ENCODE results near the gene SLC9A9. TPM values are rescaled to one million over a fixed set of nuclear protein-coding genes. Genes with fewer than 3 reads are reported as not detected.

The SLC9A9 gene
- total RNA-seq, 2 donors from 2014 or later = 23.6 to 31.0 TPM

DNA sequence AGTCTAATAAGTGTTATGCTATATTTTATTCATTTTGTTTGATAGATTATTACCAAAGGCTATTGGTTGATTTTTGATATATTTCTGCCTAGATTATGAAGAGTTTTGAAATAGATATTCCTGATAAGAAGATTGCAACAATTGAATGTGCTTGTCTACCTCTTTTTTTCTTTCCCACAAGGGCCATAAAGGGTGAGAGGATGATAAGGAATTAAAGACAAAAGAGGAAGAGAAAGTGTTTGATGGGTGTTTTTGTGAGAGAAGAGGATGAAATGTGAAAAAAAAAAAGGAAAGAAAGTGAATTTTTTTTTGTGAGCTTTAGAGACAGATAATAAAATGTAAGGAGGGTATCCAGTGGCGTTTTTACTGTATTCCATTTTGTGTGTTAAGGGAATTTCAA is 484.3 kb downstream of the SLC9A9 start:
- WGBS = 96% methylated on average over 1 of the region's 1 CpG
- no peak for DNase-seq (ENCODE audit: low spot score)
- H3K9me3 ChIP-seq = no peaks in the 10 kb centered on the region
- peaks cover 3% of the 10 kb centered on the region for H3K4me1 ChIP-seq (replicated peaks)
- H3K4me3 ChIP-seq = no peak overlapping the region
- TF ChIP-seq POLR2AphosphoS5 (IDR thresholded peaks at IDR 0.05) = no peak
- TF ChIP-seq CTCF (IDR thresholded peaks at IDR 0.05) = no peak
- no peak for TF ChIP-seq POLR2A (IDR thresholded peaks at IDR 0.05)
- no peak overlapping the region for H3K27ac ChIP-seq
- no peaks in the 10 kb centered on the region for H3K27me3 ChIP-seq (replicated peaks; ENCODE audit: insufficient read depth)
- intact Hi-C loops (cut with DNase I) = no loop called here
- H3K36me3 ChIP-seq = no peaks in the 10 kb centered on the region

GRCh38 chr3:143363276-143363675 is 485.0 kb downstream of the SLC9A9 start:
- WGBS = 73% methylated on average over 3 of the region's 3 CpGs
- H3K4me1 ChIP-seq (replicated peaks) = peaks cover 4% of the 10 kb centered on the region
- no peak overlapping the region for H3K27ac ChIP-seq
- TF ChIP-seq POLR2AphosphoS5 (IDR thresholded peaks at IDR 0.05) (no peak), CTCF (IDR thresholded peaks at IDR 0.05) (no peak), POLR2A (IDR thresholded peaks at IDR 0.05) (no peak)
- H3K27me3 ChIP-seq (replicated peaks; ENCODE audit: insufficient read depth) = no peaks in the 10 kb centered on the region
- intact Hi-C loops (cut with DNase I) = no loop called here
- no peaks in the 10 kb centered on the region for H3K9me3 ChIP-seq
- H3K36me3 ChIP-seq = no peaks in the 10 kb centered on the region
- H3K4me3 ChIP-seq = no peak overlapping the region
- DNase-seq (ENCODE audit: low spot score) = no peak

DNA sequence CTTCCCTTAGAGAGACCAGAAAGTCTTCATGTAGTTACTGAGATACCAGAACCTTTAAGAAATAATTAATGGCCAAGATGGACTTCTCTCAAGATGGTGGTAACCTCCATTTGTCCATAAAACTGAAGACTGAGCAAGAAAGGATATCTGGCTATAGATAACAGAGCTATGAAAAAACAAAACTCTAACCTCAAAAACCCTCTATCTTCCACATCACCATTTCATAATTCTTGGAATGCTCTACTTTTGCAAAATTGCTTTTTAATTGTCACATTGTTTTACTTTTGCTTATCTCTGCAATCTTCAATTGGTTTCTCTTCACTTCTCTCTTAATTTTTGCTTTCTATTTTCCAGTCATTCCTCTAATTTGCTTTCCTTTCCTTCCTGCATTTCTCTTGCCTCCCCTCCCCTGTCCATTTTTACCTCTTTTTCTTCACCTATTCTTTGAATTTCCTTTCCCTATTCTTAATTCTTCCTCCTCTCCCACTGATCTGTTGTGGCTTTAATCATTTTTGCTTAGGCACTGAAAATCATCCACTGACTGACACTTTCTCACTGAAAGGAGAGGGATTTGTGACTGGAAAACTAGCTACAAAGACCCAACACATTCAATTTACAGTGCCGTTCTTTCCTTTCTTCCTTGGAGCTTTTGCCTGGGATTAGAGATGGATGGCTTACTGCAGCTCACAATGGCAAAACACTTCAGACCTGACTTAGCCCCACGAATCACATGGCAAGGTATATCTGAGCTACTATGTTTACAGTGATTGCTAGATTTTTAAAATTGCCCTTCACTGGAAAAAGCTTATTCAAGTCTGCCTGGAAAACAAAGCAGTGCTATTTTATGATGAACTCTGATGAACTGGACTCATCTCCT is 485.9 kb downstream of the SLC9A9 start:
- DNase-seq (ENCODE audit: low spot score) = no peak
- Histone ChIP-seq H3K27me3 (replicated peaks; ENCODE audit: insufficient read depth) (no peaks in the 10 kb centered on the region), H3K27ac (no peak overlapping the region), H3K4me3 (no peak overlapping the region), H3K9me3 (no peaks in the 10 kb centered on the region), H3K36me3 (no peaks in the 10 kb centered on the region), H3K4me1 (replicated peaks) (peaks cover 4% of the 10 kb centered on the region)
- intact Hi-C loops (cut with DNase I) = no loop called here
- TF ChIP-seq CTCF (IDR thresholded peaks at IDR 0.05) = no peak
- TF ChIP-seq POLR2A (IDR thresholded peaks at IDR 0.05) = no peak
- no peak for TF ChIP-seq POLR2AphosphoS5 (IDR thresholded peaks at IDR 0.05)
- WGBS = 90% methylated on average over 2 of the region's 2 CpGs

- 99% methylated on average over 2 of the region's 2 CpGs for WGBS
These were observed 486.7 kb downstream of the SLC9A9 start for GRCh38 chr3:143361589-143361988.

More at GRCh38 chr3:143361589-143361988, 486.7 kb downstream of the SLC9A9 start:
- H3K4me1 ChIP-seq (replicated peaks) = peaks cover 4% of the 10 kb centered on the region
- no peak for DNase-seq (ENCODE audit: low spot score)
- no peaks in the 10 kb centered on the region for H3K36me3 ChIP-seq
- no peaks in the 10 kb centered on the region for H3K9me3 ChIP-seq
- intact Hi-C loops (cut with DNase I) = no loop called here
- no peak overlapping the region for H3K27ac ChIP-seq
- no peak overlapping the region for H3K4me3 ChIP-seq
- TF ChIP-seq POLR2A (IDR thresholded peaks at IDR 0.05) (no peak), CTCF (IDR thresholded peaks at IDR 0.05) (no peak), POLR2AphosphoS5 (IDR thresholded peaks at IDR 0.05) (no peak)
- H3K27me3 ChIP-seq (replicated peaks; ENCODE audit: insufficient read depth) = no peaks in the 10 kb centered on the region

All from prostate gland (tissue), 2 donors.